ENCODE results near the gene ZNF865. TPM values are rescaled to one million over a fixed set of nuclear protein-coding genes. Genes with fewer than 3 reads are reported as not detected.

ZNF865 gene
- total and polyA plus RNA-seq, 2 donors (not counting 3 experiments of a cell fraction or from before 2014, with no cell fraction given), result 4.0 to 10.1 TPM

GRCh38 chr19:55637534-55637933 lies 32.1 kb downstream of the ZNF865 start:
- Histone ChIP-seq H3K27ac (ENCODE audit: insufficient read depth, low read depth, low read length) (no peak overlapping the region), H3K4me3 (replicated peaks in 1 of 3; ENCODE audit: insufficient read depth in 1 of 3, low read depth in 1 of 3, low read length in 3 of 3) (no peak overlapping the region), H3K4me1 (ENCODE audit: control insufficient read depth, extremely low read depth, insufficient read depth, low read length) (peaks cover 23% of the 10 kb centered on the region), H3K79me2 (ENCODE audit: control insufficient read depth, insufficient read depth, low read length) (peaks cover 26% of the 10 kb centered on the region), H2AFZ (ENCODE audit: low read depth, low read length) (no peak overlapping the region), H4K20me1 (replicated peaks; ENCODE audit: control insufficient read depth, extremely low read depth, insufficient read depth, low read length) (no peaks in the 10 kb centered on the region), H3K9me3 (replicated peaks; ENCODE audit: control insufficient read depth, insufficient read depth, low read length) (no peaks in the 10 kb centered on the region), H3K9me1 (replicated peaks; ENCODE audit: control insufficient read depth, extremely low read depth, insufficient read depth, low read length) (no peaks in the 10 kb centered on the region), H3K4me2 (ENCODE audit: insufficient read depth, low read length) (no peak overlapping the region), H3K27me3 (ENCODE audit: control insufficient read depth in 2 of 2, insufficient read depth in 2 of 2, low read length in 2 of 2) (no peaks in the 10 kb centered on the region), H3K36me3 (ENCODE audit: control insufficient read depth in 2 of 2, extremely low read depth in 1 of 2, insufficient read depth in 2 of 2, low read length in 2 of 2) (no peaks in the 10 kb centered on the region), H3K9ac (replicated peaks; ENCODE audit: extremely low read depth, insufficient read depth, low read length) (no peak overlapping the region)
- POLR2A ChIA-PET, result no interaction called here
- FAIRE-seq (no peak), DNase-seq (ENCODE audit: low read depth, low spot score) (no peak)
- dilution Hi-C loops (cut with MboI; ENCODE audit: extremely low pct_ligation_motif_present, low sequenced_read_pairs) (no loop called here), intact Hi-C loops (cut with micrococcal nuclease) (no loop called here)
- CTCF ChIA-PET, result interaction anchor here (0.8 to 1.4 kb wide), 3 partner anchors 10 to 17 kb away, joined by 3 to 4 read pairs (median 3); partner anchors contain the start of gene CCDC106
- TF ChIP-seq MAX (IDR thresholded peaks at IDR 0.05; ENCODE audit: insufficient read depth, insufficient read length), result no peak
- no peak for TF ChIP-seq JUN (IDR thresholded peaks at IDR 0.05; ENCODE audit: borderline replicate concordance, insufficient read depth, insufficient read length, low read depth)
- no peak for TF ChIP-seq POLR2AphosphoS5 (IDR thresholded peaks at IDR 0.05; ENCODE audit: insufficient read depth, low read depth, low read length)
- no peak for TF ChIP-seq EZH2 (IDR thresholded peaks at IDR 0.05; ENCODE audit: borderline replicate concordance, low read depth, low read length, severe bottlenecking)
- no peak for TF ChIP-seq POLR2A (IDR thresholded peaks at IDR 0.05; ENCODE audit: low read depth, low read length)
- TF ChIP-seq, protein P1, sequence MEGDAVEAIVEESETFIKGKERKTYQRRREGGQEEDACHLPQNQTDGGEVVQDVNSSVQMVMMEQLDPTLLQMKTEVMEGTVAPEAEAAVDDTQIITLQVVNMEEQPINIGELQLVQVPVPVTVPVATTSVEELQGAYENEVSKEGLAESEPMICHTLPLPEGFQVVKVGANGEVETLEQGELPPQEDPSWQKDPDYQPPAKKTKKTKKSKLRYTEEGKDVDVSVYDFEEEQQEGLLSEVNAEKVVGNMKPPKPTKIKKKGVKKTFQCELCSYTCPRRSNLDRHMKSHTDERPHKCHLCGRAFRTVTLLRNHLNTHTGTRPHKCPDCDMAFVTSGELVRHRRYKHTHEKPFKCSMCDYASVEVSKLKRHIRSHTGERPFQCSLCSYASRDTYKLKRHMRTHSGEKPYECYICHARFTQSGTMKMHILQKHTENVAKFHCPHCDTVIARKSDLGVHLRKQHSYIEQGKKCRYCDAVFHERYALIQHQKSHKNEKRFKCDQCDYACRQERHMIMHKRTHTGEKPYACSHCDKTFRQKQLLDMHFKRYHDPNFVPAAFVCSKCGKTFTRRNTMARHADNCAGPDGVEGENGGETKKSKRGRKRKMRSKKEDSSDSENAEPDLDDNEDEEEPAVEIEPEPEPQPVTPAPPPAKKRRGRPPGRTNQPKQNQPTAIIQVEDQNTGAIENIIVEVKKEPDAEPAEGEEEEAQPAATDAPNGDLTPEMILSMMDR (IDR thresholded peaks at IDR 0.05; ENCODE audit: extremely low read depth in 1 of 2, insufficient read depth in 1 of 2, low read depth in 1 of 2, low read length in 2 of 2), result no peak
- TF ChIP-seq GATA2 (IDR thresholded peaks at IDR 0.05; ENCODE audit: insufficient read depth, insufficient read length, low read depth, low read length), result no peak
- TF ChIP-seq MYC (IDR thresholded peaks at IDR 0.05; ENCODE audit: low read depth, low read length), result no peak
- no peak for TF ChIP-seq FOS (IDR thresholded peaks at IDR 0.05; ENCODE audit: borderline replicate concordance, insufficient read depth, low read length)
- no TSS peak for BruUV-seq (replicated peaks)
